Endometrial microvascular endothelial cells (primary cell): ENCODE data around the gene CCL28. TPM values are rescaled to one million over a fixed set of nuclear protein-coding genes. Genes with fewer than 3 reads are reported as not detected.
"Not testable (repeated sequence)": the region's sequence is repeated elsewhere in the genome, so short reads cannot be mapped to it uniquely, and the experiment has no call there.

Experiments used
- in situ Hi-C: cut with HindIII; loops from 2 replicates; pipeline ENCODE4 v1.10.0; 2017; ENCODE audit warnings: low sequenced_read_pairs, low pct_unique_long_range_greater_than_20kb; ENCODE audit errors: inconsistent ontology term
- total RNA-seq: library from RNA; depleted of rRNA; stranded (reverse); fragments of >200 nt; gene quantifications from one replicate; pipeline ENCODE4 v1.2.3, GENCODE V29; 2015; ENCODE audit errors: inconsistent ontology term

CCL28 gene
- total RNA-seq, 1 donor from 2014 or later = not detected

GRCh38 chr5:43413966-43414365 is 1.8 kb upstream of the CCL28 start:
- in situ Hi-C loops = no loop called here

GRCh38 chr5:43412644-43413043 is 453 bp upstream of the CCL28 start:
- in situ Hi-C loops = no loop called here

- in situ Hi-C loops = no loop called here
These were observed 696 bp downstream of the CCL28 start for GRCh38 chr5:43411495-43411894.

- in situ Hi-C loops = no loop called here
These were observed 1.8 kb downstream of the CCL28 start for GRCh38 chr5:43410414-43410813.

GRCh38 chr5:43409809-43410271 is 2.4 kb downstream of the CCL28 start:
- in situ Hi-C loops = no loop called here

GRCh38 chr5:43402524-43403066 is 9.6 kb downstream of the CCL28 start:
- in situ Hi-C loops = not testable (repeated sequence)

GRCh38 chr5:43401827-43402226 is 10.4 kb downstream of the CCL28 start:
- in situ Hi-C loops = no loop called here

- in situ Hi-C loops = no loop called here
These were observed 12.1 kb downstream of the CCL28 start for GRCh38 chr5:43400082-43400481.

GRCh38 chr5:43396762-43397304 is 15.4 kb downstream of the CCL28 start:
- in situ Hi-C loops = no loop called here

GRCh38 chr5:43390471-43390870 is 21.7 kb downstream of the CCL28 start:
- in situ Hi-C loops = no loop called here

GRCh38 chr5:43389679-43390329 is 22.4 kb downstream of the CCL28 start:
- in situ Hi-C loops = no loop called here

GRCh38 chr5:43386960-43387362 is 25.2 kb downstream of the CCL28 start:
- in situ Hi-C loops = no loop called here

GRCh38 chr5:43376496-43377140 is 35.6 kb downstream of the CCL28 start:
- in situ Hi-C loops = no loop called here

- in situ Hi-C loops = no loop called here
These were observed 40.4 kb downstream of the CCL28 start for GRCh38 chr5:43371821-43372220.

- in situ Hi-C loops = no loop called here
These were observed 41.8 kb downstream of the CCL28 start for GRCh38 chr5:43370352-43370751.

GRCh38 chr5:43369651-43370050 is 42.5 kb downstream of the CCL28 start:
- in situ Hi-C loops = no loop called here

GRCh38 chr5:43367909-43368669 is 44.1 kb downstream of the CCL28 start:
- in situ Hi-C loops = no loop called here

GRCh38 chr5:43367453-43367852 is 44.7 kb downstream of the CCL28 start:
- in situ Hi-C loops = no loop called here

- in situ Hi-C loops = not testable (repeated sequence)
These were observed 45.4 kb downstream of the CCL28 start for GRCh38 chr5:43366680-43367246.
